Stimulated activated naive CD8-positive, alpha-beta T cell treated with anti-CD3 and anti-CD28 coated beads, Interleukin-15, Interleukin-2, amounts not matched to agents 100 U/mL and 50 U/mL, for 24 hours (primary cell): ENCODE measurements around the gene CYP3A4.
"Not testable (repeated sequence)": the region's sequence is repeated elsewhere in the genome, so short reads cannot be mapped to it uniquely, and the experiment has no call there.

ENCODE experiments used
- ATAC-seq: fragments of 150-1000 bp; cut with Tn5 transposase; one replicate; pipeline ENCODE4 v1.10.0; 2021
- DNase-seq: peaks from one replicate; pipeline ENCODE4 v3.0.0; 2021

CYP3A4 gene

GRCh38 chr7:99784007-99784406 is at the start of gene CYP3A4:
Gene CYP3A4 (minus strand): TSS chr7:99784184. CDS start chr7:99784081, 103 bp downstream.
- no peak for ATAC-seq
- DNase-seq = no peak

- ATAC-seq (no peak), DNase-seq (no peak)
Measured at GRCh38 chr7:99833289-99833877, 49.4 kb upstream of the CYP3A4 start.

- DNase-seq (no peak), ATAC-seq (no peak)
Measured at GRCh38 chr7:99831595-99831994, 47.6 kb upstream of the CYP3A4 start.

- ATAC-seq (no peak), DNase-seq (no peak)
Measured at GRCh38 chr7:99829524-99830160, 45.7 kb upstream of the CYP3A4 start.

- ATAC-seq = no peak
- no peak for DNase-seq
Measured at GRCh38 chr7:99828811-99829210, 44.8 kb upstream of the CYP3A4 start.

GRCh38 chr7:99827040-99827778 is 43.2 kb upstream of the CYP3A4 start:
- DNase-seq = no peak
- no peak for ATAC-seq

- DNase-seq (no peak), ATAC-seq (no peak)
Measured at GRCh38 chr7:99825873-99826272, 41.9 kb upstream of the CYP3A4 start.

- no peak for ATAC-seq
Measured at GRCh38 chr7:99825452-99825851, 41.5 kb upstream of the CYP3A4 start.

GRCh38 chr7:99824091-99824490 is 40.1 kb upstream of the CYP3A4 start:
- ATAC-seq (no peak), DNase-seq (no peak)

More at GRCh38 chr7:99825452-99825851, 41.5 kb upstream of the CYP3A4 start:
- no peak for DNase-seq

- no peak for DNase-seq
- no peak for ATAC-seq
Measured at GRCh38 chr7:99822731-99823718, 39.0 kb upstream of the CYP3A4 start.

GRCh38 chr7:99820408-99821027 is 36.5 kb upstream of the CYP3A4 start:
- DNase-seq = no peak
- ATAC-seq = no peak

GRCh38 chr7:99808766-99809165 is 24.8 kb upstream of the CYP3A4 start:
- DNase-seq = no peak
- ATAC-seq = no peak

- no peak for ATAC-seq
Measured at GRCh38 chr7:99806839-99807478, 23.0 kb upstream of the CYP3A4 start.

GRCh38 chr7:99805641-99806040 is 21.7 kb upstream of the CYP3A4 start:
- DNase-seq (no peak), ATAC-seq (no peak)

More at GRCh38 chr7:99806839-99807478, 23.0 kb upstream of the CYP3A4 start:
- no peak for DNase-seq

GRCh38 chr7:99803118-99803517 is 19.1 kb upstream of the CYP3A4 start:
- not testable (repeated sequence) for ATAC-seq

GRCh38 chr7:99801407-99801806 is 17.4 kb upstream of the CYP3A4 start:
- ATAC-seq, DNase-seq: not testable (repeated sequence)

More at GRCh38 chr7:99803118-99803517, 19.1 kb upstream of the CYP3A4 start:
- not testable (repeated sequence) for DNase-seq

- ATAC-seq (no peak), DNase-seq (no peak)
Measured at GRCh38 chr7:99798972-99799371, 15.0 kb upstream of the CYP3A4 start.

GRCh38 chr7:99795864-99796263 is 11.9 kb upstream of the CYP3A4 start:
- ATAC-seq, DNase-seq: not testable (repeated sequence)

- no peak for DNase-seq
- no peak for ATAC-seq
Measured at GRCh38 chr7:99794585-99795502, 10.9 kb upstream of the CYP3A4 start.

- ATAC-seq = no peak
Measured at GRCh38 chr7:99793443-99793842, 9.5 kb upstream of the CYP3A4 start.

More at GRCh38 chr7:99793443-99793842, 9.5 kb upstream of the CYP3A4 start:
- no peak for DNase-seq
